A673 (cell line): ENCODE data around the gene CCK. TPM values are rescaled to one million over a fixed set of nuclear protein-coding genes. Genes with fewer than 3 reads are reported as not detected.

ENCODE experiments used
- BruUV-seq: library from RNA; stranded (reverse); fragments of 400-500 nt; replicated peaks from 2 replicates; lab custom pipeline; 2021; lab: Mats Ljungman, UMichigan
- CTCF ChIA-PET: fragments of 300-600 bp; sonication (Branson Sonifier 250); formaldehyde crosslinking; loops from one replicate; lab custom pipeline; 2022; ENCODE audit warnings: antibody characterized with exemption; lab: Charles Lee
- POLR2A ChIA-PET: fragments of 300-600 bp; sonication (Branson Sonifier 250); formaldehyde crosslinking; loops from one replicate; lab custom pipeline; 2022; ENCODE audit warnings: antibody characterized with exemption; ENCODE audit not compliant: low non-redundant PET; lab: Charles Lee
- DNase-seq: peaks from one replicate; pipeline ENCODE4 v3.0.0-alpha.2; 2015; ENCODE audit warnings: low spot score
- H3K27ac ChIP-seq: fragments of 200-600 bp; sonication (generic); 2 replicates; pipeline ENCODE4 v1.5.1; 2016; ENCODE audit warnings: mixed run types, low read depth, mild to moderate bottlenecking, mixed read lengths, antibody characterized with exemption, low read length; ENCODE audit not compliant: poor library complexity, severe bottlenecking
- H3K27me3 ChIP-seq: fragments of 200-600 bp; sonication (generic); replicated peaks from 2 replicates; pipeline ENCODE4 v1.6.1; 2017; ENCODE audit warnings: mixed run types, low read depth, mild to moderate bottlenecking, mixed read lengths, antibody characterized with exemption, low read length; ENCODE audit not compliant: insufficient read depth, poor library complexity
- H3K36me3 ChIP-seq: fragments of 200-600 bp; sonication (generic); 2 replicates; pipeline ENCODE4 v1.6.1; 2016; ENCODE audit warnings: mixed run types, mild to moderate bottlenecking, mixed read lengths, antibody characterized with exemption, low read length; ENCODE audit not compliant: insufficient read depth, poor library complexity, severe bottlenecking
- H3K4me1 ChIP-seq: fragments of 200-600 bp; sonication (generic); 2 replicates; pipeline ENCODE4 v1.6.1; 2017; ENCODE audit warnings: mixed run types, mild to moderate bottlenecking, mixed read lengths, antibody characterized with exemption, low read length; ENCODE audit not compliant: insufficient read depth, poor library complexity, severe bottlenecking
- H3K4me3 ChIP-seq: fragments of 200-600 bp; sonication (generic); 2 replicates; pipeline ENCODE4 v1.5.1; 2016; ENCODE audit warnings: low read depth, mixed run types, mild to moderate bottlenecking, mixed read lengths, low read length; ENCODE audit not compliant: poor library complexity, severe bottlenecking
- H3K9me3 ChIP-seq: fragments of 200-600 bp; sonication (generic); 2 replicates; pipeline ENCODE4 v1.6.1; 2016; ENCODE audit warnings: mixed run types, low read depth, mild to moderate bottlenecking, mixed read lengths, antibody characterized with exemption, low read length; ENCODE audit not compliant: poor library complexity, severe bottlenecking
- CTCF ChIP-seq: fragments of 300-800, 200-600 bp; sonication (generic); conservative IDR thresholded peaks from 2 replicates; pipeline ENCODE4 v1.5.1; 2017; ENCODE audit warnings: low read depth, mild to moderate bottlenecking, antibody characterized with exemption, low read length, moderate library complexity, mixed read lengths
- EZH2 ChIP-seq: fragments of 200-600 bp; sonication (generic); IDR thresholded peaks from 2 replicates; pipeline ENCODE4 v1.6.1; 2017; ENCODE audit warnings: borderline replicate concordance, low read depth, mild to moderate bottlenecking, mixed read lengths, antibody characterized with exemption, low read length; ENCODE audit not compliant: poor library complexity, severe bottlenecking
- intact Hi-C: fragments of 100-400 bp; cut with micrococcal nuclease; formaldehyde crosslinking; loops from one replicate; pipeline ENCODE4 v1.10.0; 2022; ENCODE audit not compliant: unreplicated experiment
- total RNA-seq: library from RNA; stranded (reverse); gene quantifications from 2 replicates; pipeline ENCODE4 v1.2.3, GENCODE V29; 2021

Gene CCK
- total RNA-seq, 1 experiment from 2014 or later = 19.6 TPM

GRCh38 chr3:42264399-42265058, 1.5 kb downstream of the CCK start:
- Histone ChIP-seq H3K27ac (no peak overlapping the region), H3K36me3 (no peaks in the 10 kb centered on the region), H3K27me3 (peaks cover 23% of the 10 kb centered on the region), H3K9me3 (no peaks in the 10 kb centered on the region), H3K4me1 (no peaks in the 10 kb centered on the region), H3K4me3 (no peak overlapping the region)
- CTCF ChIA-PET = no interaction called here
- TF ChIP-seq CTCF (no peak), EZH2 (no peak)
- DNase-seq = peak; percentile 4
- POLR2A ChIA-PET = no interaction called here
- BruUV-seq = no TSS peak
- intact Hi-C loops = no loop called here

- TF ChIP-seq CTCF = no peak
- peak; percentile 29 for TF ChIP-seq EZH2
- H3K27me3 ChIP-seq = peaks cover 23% of the 10 kb centered on the region
- no peak for DNase-seq
Observed at GRCh38 chr3:42263354-42264346, 2.3 kb downstream of the CCK start.

GRCh38 chr3:42262525-42262924, 3.5 kb downstream of the CCK start:
- POLR2A ChIA-PET = interaction anchor here (0.6 kb wide), 1 partner anchor 26 kb away, joined by 6 read pairs; no protein-coding TSS in a partner anchor
- no peak for DNase-seq
- Histone ChIP-seq H3K36me3 (no peaks in the 10 kb centered on the region), H3K27ac (no peak overlapping the region), H3K4me1 (no peaks in the 10 kb centered on the region), H3K27me3 (peaks cover 23% of the 10 kb centered on the region), H3K9me3 (no peaks in the 10 kb centered on the region), H3K4me3 (no peak overlapping the region)
- BruUV-seq = no TSS peak
- TF ChIP-seq EZH2 = no peak
- no peak for TF ChIP-seq CTCF
- CTCF ChIA-PET = no interaction called here
- intact Hi-C loops = no loop called here

More at GRCh38 chr3:42263354-42264346, 2.3 kb downstream of the CCK start:
- POLR2A ChIA-PET = no interaction called here
- no peaks in the 10 kb centered on the region for H3K36me3 ChIP-seq
- no peak overlapping the region for H3K27ac ChIP-seq
- no peaks in the 10 kb centered on the region for H3K4me1 ChIP-seq
- CTCF ChIA-PET = no interaction called here
- H3K9me3 ChIP-seq = no peaks in the 10 kb centered on the region
- BruUV-seq = TSS peak; percentile 75
- intact Hi-C loops = no loop called here
- H3K4me3 ChIP-seq = peak overlapping the region; percentile 19
